HG03354 (cell line): ENCODE measurements around the gene SUSD2.
"Not testable (repeated sequence)": the region's sequence is repeated elsewhere in the genome, so short reads cannot be mapped to it uniquely, and the experiment has no call there.

ENCODE experiments used
- ATAC-seq: cut with Tn5 transposase; IDR thresholded peaks from one replicate; pipeline ENCODE4 v1.9.1; 2021; ENCODE audit warnings: mild to moderate bottlenecking; ENCODE audit not compliant: unreplicated experiment, poor library complexity, severe bottlenecking

SUSD2 gene

DNA sequence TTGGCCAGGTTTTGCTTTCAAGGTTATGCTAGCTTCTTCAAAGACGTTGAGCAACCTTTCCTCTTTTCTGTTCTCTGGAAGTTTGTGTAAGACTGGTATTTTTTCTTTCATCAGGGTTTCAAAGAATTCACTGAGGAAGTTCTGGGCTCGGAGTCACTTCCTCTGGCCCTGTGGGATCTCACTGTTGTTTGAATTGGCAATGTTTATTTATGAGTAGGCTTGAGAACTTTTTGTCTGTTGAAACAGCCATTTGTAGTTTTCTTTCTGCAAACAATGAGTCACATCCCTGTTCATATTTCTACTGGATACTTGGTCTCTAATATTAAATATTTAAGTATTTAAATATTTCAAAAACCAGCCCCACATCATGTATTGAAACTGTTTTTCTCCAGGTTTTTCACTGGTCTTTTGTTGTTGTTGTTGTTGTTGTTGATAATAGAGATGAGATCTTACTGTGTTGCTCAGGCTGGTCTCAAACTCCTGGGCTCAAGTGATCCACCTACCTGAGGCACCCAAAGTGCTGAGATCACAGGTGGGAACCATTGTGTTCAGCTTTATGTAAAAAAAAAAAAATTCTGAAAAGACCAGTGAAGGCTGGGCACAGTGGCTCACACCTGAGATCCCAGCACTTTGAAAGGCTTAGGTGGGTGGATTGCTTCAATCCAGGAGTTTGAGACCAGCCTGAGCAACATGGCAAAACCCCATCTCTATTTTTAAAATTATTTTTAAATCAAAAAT, 26.9 kb downstream of the SUSD2 start:
- ATAC-seq: no peak

DNA sequence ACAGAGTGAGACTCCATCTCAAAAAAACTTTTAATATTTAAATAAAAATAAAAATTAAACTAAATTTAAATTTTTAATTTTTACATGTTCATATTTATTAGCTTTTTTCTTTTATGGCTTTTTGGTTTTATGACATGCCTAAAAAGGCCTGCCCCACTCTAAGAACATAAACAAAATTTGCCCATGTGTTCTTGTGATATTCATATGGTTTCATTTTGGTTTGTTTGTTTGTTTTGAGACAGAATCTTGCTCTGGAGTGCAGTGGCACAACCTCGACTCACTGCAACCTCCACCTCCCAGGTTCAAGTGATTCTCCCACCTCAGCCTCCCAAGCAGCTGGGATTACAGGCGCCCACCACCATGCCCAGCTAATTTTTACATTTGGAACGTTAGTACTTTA, 27.7 kb downstream of the SUSD2 start:
- ATAC-seq: no peak

DNA sequence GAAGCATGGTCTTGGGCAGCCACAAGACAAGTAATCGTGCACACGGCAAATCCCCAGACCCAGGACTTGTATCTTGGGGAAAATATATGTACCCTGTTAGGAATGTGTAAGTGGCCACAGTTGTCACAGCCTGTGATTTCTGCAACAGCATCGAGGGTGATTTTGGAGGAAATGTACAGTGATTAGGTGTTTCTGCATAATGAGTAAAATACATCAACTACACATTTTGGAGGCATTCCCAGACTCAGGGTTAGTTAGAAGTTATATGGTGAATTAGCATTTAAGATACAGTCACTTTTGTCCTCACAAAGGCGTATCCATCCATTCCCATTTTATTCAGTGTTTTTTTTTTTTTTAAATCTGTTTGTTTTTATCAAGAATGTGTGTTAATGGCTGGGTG, 28.4 kb downstream of the SUSD2 start:
- no peak for ATAC-seq

DNA sequence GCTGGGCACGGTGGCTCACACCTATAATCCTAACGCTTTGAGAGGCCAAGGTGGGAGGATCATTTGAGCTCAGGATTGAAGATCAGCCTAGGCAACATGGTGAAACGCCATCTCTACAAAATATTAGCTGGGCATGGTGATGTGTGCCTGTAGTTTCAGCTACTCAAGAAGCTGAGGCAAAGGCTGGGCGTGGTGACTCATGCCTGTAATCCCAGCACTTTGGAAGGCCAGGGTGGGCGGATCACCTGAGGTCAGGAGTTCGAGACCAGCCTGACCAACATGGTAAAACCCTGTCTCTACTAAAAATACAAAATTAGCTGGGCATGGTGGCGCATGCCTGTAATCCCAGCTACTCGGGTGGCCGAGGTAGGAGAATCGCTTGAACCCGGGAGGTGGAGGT, 29.1 kb downstream of the SUSD2 start:
- not testable (repeated sequence) for ATAC-seq

DNA sequence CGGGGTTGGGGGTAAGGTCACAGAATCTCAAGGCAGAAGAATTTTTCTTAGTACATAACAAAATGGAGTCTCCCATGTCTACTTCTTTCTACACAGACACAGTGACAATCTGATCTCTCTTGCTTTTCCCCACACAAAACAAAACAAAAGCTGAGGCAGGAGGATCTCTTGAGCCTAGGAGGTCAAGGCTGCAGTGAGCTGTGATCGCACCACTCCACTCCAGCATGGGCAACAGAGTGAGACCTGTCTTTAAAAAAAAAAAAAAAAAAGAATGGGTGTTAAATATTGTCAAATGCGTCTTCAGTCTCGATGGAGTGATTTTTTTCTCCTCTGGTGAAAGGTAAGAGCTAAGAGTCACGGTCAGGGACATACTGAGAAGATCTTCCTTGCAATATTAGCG, 30.4 kb downstream of the SUSD2 start:
- ATAC-seq: not testable (repeated sequence)

DNA sequence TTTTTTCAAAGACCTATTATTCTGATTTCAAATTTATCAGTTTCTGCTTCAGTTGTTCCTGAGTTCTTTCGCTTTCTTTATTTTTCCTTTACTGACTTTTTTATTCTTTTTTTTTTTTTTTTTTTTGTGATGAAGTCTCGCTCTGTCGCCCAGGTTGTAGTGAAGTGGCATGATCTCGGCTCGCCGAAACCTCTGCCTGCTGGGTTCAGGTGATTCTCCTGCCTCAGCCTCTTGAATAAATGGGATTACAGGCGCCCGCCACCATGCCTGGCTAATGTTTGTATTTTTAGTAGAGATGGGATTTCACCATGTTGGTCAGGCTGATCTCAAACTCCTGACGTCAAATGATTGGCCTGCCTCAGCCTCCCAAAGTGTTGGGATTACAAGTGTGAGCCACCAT, 31.8 kb downstream of the SUSD2 start:
- ATAC-seq: not testable (repeated sequence)

DNA sequence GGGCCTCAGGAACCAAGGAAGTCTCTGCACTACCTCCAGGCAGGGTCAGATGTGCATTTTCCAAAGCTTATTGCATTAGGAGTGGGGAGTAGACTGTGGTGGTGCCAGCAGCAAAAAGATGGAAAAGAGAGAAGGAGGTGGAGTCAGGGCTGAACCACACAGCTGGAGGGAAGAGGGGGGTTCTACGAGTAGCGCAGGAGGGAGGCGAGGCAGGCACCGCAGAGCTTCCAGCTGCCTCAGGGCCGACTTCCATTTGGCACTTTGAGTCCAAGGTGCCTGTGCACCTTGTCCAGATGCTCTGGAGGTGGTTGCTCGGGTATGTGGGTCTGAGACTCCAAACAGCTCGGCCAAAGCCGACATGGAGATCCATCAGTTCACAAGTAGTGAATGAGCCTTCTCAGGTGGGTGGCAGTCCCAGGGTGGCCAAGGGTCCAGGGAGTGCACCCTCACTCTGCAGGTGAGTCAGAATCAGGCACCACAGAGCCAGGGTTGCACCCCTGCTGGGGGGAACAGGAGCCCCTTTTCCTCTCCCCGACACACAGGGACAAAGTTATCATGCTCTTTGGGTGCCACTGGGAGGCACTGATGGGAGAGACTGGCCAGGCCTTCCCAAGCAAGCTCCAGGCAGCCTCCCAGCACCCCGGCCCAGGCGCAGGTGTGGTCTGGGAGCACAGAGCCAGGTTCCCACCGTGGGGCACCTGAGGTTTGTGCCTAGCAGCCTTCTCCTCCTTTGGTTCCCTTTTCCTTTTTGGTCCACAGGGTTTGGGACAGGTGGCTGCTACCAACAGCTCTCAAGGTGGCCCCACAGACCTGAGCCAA, 33.4 kb downstream of the SUSD2 start:
- ATAC-seq: no peak

DNA sequence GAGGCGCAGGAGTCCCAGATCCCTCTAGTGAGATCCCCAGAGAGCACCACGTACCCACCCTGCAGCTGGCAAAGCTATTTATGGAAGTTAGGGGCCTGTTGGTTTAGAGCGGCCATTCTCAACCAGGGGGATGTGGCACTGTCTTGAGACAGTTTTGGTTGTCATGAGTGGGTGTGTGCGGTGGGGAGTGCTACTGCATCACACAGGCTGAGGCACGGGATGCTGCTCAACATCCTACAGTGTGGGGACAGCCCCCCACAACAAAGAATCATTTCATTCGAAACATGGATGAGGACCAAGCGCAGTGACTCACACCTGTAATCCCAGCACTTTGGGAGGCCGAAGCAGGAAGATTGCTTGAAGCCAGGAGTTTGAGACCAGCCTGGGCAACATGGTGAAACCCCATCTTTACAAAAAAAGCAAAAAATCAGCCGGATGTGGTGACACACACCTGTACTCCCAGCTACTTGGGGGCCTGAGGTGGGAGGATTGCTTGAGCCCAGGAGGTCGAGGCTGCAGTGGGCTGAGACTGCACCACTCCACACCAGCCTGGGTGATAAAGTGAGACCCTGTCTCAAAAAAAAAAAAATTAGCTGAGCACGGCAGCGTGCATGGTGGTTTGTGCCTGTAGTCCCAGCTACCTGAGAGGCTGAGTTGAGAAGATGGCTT, 35.4 kb downstream of the SUSD2 start:
- no peak for ATAC-seq

DNA sequence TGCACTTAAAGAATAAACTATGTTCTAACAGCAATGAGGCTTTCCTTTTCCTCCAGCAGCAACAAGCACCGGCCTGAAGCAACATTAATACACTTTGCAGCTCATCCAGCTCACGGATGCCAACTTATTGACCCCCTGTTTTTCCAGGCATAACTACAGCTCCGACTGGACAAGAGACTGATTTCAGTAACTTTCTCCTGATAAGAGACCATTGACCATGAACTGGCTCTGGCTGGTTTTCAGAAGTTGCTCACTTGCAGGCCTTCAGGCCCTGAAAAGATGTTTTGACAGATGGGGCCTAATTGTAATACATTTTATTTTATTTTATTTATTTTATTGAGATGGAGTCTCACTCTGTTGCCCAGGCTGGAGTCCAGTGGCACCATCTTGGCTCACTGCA, 36.1 kb downstream of the SUSD2 start:
- ATAC-seq: no peak

DNA sequence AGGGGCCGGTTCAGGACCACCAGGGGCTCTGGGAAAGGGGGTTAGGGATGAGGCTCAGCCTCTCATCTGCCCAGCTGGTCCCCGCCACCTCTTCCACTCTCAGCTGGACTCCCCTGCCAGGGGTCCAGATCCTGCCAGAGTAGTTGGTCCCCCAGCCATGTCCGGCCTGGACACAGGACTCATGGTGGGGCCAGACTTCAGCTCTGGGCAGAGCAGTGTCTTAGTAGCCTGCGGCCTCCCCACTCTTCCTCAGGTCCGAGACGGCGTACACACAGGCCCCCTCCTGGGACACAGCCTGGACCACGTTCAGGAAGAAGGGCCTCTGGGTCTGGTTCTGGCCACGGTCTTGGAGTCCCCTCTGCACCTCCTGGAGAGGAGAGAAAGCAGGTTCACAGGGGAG, 38.5 kb downstream of the SUSD2 start:
- ATAC-seq: no peak

DNA sequence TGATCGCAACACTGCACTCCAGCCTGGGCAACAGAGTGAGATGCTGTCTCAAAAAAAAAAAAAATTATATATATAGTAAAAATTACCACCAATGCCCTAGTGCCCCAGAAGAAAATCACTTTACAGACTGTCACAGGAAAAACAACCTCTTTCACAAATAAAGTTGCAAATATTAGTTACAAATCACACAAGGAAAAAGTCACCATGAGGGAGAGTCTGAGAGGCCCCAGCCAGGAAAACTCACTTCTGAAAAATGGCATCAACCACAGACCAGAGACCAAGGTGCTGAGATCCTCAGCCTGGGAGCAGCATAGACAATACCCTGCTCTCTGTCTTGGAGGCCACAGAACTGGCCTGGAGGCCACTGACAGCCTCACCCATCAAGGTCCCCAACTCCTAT, 43.2 kb downstream of the SUSD2 start:
- ATAC-seq: no peak

DNA sequence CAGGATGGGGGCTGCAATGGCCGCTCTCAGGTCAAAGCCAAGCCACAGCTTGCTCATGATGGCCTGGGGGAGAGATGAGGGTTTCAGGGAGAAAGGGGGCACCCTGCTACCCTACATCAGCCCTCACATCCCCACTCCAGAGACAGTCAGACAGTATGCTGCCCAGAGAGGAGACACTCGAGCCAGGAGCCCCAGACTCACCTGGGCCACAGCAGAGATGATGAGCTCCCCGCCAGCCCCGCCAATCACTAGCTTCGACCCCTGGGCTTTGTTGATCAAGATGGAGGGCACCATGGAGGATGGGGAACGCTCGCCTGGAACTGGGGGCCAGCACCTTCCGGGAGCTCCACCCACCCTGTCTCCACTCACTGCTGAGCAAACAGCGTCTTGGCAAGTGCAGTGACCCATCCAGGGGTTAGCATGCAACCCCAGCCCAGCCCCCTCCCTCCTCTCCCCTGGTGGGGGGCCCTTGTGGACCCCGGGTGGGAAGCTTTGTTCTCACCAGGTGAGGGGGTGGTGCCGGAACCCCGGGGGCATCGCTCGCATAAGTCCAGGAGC, 43.8 kb downstream of the SUSD2 start:
- ATAC-seq: no peak

DNA sequence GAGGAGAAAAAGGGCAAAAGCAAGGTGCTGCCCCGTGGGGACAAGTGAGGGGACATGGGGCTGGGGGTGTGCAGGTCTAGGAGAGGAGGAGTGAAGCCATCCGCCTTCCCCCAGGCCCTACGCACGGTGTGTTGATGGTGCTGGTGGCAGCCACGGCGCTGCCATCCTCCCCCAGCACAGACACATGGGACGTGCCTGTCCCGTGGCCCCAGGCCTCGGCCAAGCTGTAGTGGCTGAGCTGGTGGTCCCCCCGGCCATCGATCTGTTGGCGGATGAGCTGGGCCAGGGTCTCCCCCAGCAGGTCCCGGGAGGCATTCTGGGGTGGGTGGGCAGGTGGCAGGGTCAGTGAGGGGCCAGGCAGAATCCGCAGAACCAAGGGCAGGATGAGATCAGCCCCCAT, 44.7 kb downstream of the SUSD2 start:
- ATAC-seq: no peak

DNA sequence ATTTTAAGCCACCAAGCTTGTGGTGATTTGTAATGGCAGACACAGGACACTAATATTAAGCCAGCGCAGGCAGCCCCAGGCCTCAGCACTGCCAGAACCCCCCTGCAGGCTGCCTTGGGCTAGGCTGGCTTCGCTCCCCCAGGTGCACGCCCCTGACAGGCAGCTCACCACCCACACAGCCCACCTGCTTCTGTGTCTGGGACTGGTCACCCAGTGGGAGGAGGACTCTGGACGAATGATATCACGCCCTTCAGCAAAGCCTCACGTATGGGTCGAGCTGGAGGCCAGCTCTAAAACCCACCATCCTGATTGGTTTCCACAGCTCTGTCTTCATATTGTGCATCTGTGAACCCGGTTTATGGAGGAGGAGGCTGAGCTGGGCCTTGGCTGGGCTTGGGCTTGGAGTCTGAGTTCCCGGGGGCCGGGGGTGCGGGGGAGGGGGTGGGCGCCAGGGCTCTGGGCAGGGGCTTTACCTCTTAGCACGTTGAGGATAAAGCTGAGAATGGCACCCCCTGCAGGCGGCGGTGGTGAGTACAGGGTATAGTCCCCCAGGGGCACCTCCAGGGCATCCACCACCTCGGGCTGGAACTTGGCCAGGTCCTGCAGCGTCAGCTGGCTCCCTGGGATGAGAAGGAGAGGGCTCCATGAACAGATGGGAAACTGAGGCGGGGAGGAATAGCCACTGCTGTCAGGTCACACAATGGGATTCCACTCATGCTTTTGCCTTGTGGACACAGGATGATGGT, 49.8 kb downstream of the SUSD2 start:
- no peak for ATAC-seq

DNA sequence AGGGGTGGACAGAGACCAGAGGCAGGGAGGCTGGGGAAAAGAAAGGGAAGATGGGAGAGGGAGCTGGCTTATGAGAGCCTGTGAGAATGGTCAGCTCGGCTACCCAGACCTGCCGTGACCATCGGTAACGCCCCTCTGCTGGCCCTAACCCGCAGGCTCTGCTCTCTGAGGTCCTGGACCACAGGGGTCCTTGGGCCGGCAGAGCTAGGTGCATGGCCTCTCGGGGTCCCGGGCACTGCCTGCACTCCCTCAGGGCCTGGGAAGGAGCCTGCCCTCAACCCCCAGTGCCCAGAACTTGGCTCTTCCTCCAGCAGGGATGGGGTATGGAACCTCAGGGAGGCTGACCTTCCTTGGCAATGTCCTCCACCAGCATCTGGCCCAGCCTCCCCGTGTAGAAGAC, 50.4 kb downstream of the SUSD2 start:
- no peak for ATAC-seq

DNA sequence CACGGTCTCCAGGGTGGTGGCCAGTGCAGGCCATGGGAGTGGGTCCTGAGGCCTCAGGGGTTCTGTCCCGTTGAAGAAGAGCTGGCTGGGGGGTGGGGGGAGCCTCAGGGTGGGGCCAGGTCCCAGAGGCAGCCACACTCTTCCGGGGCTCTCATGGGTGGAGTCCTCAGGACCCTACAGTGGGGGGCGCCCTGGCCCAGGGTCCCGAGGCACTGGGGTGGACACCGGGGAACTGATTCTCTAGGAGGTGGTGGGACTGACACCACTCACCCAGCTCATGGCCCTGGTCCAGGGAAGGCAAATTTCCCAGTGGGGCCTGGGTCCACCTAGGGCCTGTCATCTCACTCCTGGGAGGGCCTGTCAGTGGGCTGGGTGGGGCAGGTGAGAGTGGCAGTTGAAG, 50.8 kb downstream of the SUSD2 start:
- no peak for ATAC-seq

DNA sequence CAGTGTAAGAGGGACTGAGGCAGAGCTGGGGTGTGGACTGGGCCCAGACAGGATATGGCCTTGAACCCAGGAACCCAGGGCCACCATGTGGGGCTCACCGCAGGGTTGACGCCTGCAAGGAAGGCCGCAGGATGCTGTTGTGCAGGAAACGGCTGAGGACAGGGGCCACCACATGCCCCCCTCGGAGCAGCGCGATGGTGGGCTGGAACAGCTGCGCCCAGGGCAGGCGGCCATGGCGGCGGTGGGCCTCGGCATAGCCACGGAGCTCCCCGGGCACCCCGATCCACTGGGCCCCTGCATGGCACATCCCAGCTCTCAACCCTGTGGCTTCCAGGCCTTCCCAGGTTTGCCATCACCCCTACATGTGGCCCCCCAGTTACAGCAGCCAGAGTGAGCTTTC, 51.4 kb downstream of the SUSD2 start:
- ATAC-seq: no peak

DNA sequence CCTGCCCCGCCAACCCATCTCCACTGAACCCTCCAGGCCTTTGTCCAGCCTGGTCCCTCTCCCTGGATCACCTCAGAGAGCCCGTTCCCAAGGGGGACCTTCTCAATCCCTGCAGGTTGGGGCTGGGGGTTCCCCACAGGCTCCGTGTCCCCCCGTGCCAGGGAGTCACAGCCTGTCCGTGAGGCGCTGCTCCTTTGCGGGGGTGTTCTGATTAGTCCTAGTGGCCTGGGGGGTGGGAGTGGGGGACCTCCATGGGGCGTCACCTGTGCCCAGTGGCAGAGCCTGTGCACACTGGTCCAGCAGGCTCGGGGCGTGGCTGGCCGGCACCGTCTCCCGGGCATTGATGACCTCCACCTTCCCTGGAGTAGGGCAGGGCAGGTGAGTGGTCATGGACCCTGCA, 51.9 kb downstream of the SUSD2 start:
- ATAC-seq: no peak

DNA sequence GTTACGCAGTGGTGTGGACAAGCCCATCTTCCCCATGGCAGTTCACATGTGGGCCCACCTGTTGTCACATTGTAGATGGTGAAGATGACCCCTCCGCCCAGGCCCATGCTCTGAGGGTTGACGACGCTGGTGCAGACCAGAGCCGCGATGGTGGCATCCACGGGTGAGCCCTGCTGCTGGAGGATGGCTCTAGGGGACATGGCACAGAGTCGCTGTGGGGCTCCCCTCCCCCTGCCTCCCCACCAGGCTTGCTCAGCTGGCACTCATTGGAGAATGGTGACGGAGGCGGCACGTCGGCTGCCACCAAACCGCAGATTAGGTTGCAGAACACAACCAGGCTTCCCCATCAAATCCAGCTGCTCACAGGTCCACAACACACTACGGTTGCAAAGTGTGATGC, 52.5 kb downstream of the SUSD2 start:
- ATAC-seq: no peak

DNA sequence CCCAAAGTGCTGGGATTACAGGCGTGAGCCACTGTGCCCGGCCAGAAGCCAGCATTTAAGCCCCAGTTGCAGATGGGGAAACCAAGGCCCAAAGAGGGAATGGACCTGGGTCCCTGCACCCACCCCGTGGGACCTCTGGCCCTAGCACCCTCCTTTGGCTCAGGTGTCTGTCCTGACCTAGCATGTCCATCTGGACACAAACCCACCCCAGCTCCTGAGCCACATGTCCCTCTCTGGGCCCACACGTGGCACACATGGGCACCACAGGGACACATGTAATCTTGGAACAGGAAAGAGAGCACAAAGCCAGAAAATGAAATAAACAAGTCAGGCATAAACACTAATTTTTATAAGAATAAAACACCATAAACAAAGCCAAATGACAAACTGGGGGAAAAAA, 54.0 kb downstream of the SUSD2 start:
- no peak for ATAC-seq
